Measurements from ENCODE around the gene TBL1XR1. TPM values are rescaled to one million over a fixed set of nuclear protein-coding genes. Genes with fewer than 3 reads are reported as not detected.

TBL1XR1 gene
- total and polyA plus RNA-seq, 2 of the 8 experiments (the other 6 are each of a cell fraction or from before 2014, with no cell fraction given): 28.1 to 147 TPM

GRCh38 chr3:177199206-177199760 is 2.0 kb upstream of the TBL1XR1 start (continued):
- TF ChIP-seq CHD7 (IDR thresholded peaks at IDR 0.05; ENCODE audit: insufficient replicate concordance, low read length) (no peak), TAF7 (optimal IDR thresholded peaks at IDR 0.05; ENCODE audit: borderline replicate concordance, low read depth, low read length) (no peak), FOSL1 (IDR thresholded peaks at IDR 0.05; ENCODE audit: insufficient read depth, low read depth, low read length) (no peak), CBX8 (IDR thresholded peaks at IDR 0.05; ENCODE audit: borderline replicate concordance, low read depth, low read length) (no peak), NANOG (IDR thresholded peaks at IDR 0.05; ENCODE audit: insufficient read depth, low read depth, low read length, poor library complexity, severe bottlenecking) (no peak), JUN (IDR thresholded peaks at IDR 0.05; ENCODE audit: low read depth, low read length) (no peak), POLR2AphosphoS5 (IDR thresholded peaks at IDR 0.05; ENCODE audit: low read depth, low read length) (no peak), TBP (IDR thresholded peaks at IDR 0.05; ENCODE audit: low read depth, low read length) (no peak)
- TF ChIP-seq, protein P1, sequence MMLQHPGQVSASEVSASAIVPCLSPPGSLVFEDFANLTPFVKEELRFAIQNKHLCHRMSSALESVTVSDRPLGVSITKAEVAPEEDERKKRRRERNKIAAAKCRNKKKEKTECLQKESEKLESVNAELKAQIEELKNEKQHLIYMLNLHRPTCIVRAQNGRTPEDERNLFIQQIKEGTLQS (IDR thresholded peaks at IDR 0.05; ENCODE audit: insufficient read depth, low read depth, low read length): no peak
- TF ChIP-seq, protein P2, sequence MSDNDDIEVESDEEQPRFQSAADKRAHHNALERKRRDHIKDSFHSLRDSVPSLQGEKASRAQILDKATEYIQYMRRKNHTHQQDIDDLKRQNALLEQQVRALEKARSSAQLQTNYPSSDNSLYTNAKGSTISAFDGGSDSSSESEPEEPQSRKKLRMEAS (IDR thresholded peaks at IDR 0.05): no peak

Data from H1 (cell line).